Activated CD8-positive, alpha-beta T cell treated with anti-CD3 and anti-CD28 coated beads for 36 hours (primary cell): Measurements from ENCODE around the gene FASTK. TPM values are rescaled to one million over a fixed set of nuclear protein-coding genes. Genes with fewer than 3 reads are reported as not detected.
A peak's percentile ranks its signal among the peaks of the same experiment; 100 is the strongest.

Source experiments
- ATAC-seq: fragments of 200-7000 bp; cut with Tn5 transposase; one replicate; pipeline ENCODE4 v1.10.0; 2021; ENCODE audit warnings: mild to moderate bottlenecking, moderate library complexity
- CTCF ChIA-PET: fragments of 350-600 bp; sonication (Branson Sonifier 250); formaldehyde crosslinking; loops from one replicate; lab custom pipeline; 2021; ENCODE audit warnings: antibody characterized with exemption; lab: Charles Lee
- POLR2A ChIA-PET: fragments of 350-600 bp; sonication (Branson Sonifier 250); formaldehyde crosslinking; loops from one replicate; lab custom pipeline; 2021; ENCODE audit warnings: antibody characterized with exemption; lab: Charles Lee
- DNase-seq: peaks from one replicate; pipeline ENCODE4 v3.0.0-alpha.2; 2020
- H3K27ac Mint-ChIP-seq: one replicate; pipeline ENCODE4 v1.8.0; 2021; ENCODE audit warnings: mild to moderate bottlenecking, mixed read lengths
- H3K27me3 Mint-ChIP-seq: one replicate; pipeline ENCODE4 v1.8.0; 2021; ENCODE audit warnings: mixed read lengths
- H3K36me3 Mint-ChIP-seq: one replicate; pipeline ENCODE4 v1.8.0; 2021; ENCODE audit warnings: low read depth, mixed read lengths
- H3K4me1 Mint-ChIP-seq: one replicate; pipeline ENCODE4 v1.8.0; 2021; ENCODE audit warnings: low read depth, mixed read lengths
- H3K4me3 Mint-ChIP-seq: one replicate; pipeline ENCODE4 v1.8.0; 2021; ENCODE audit warnings: mild to moderate bottlenecking, moderate library complexity, mixed read lengths
- H3K9me3 Mint-ChIP-seq: one replicate; pipeline ENCODE4 v1.8.0; 2021; ENCODE audit warnings: mixed read lengths
- CTCF ChIP-seq: fragments of 200-600 bp; IDR thresholded peaks from one replicate; pipeline ENCODE4 v1.8.0; 2022; ENCODE audit warnings: antibody characterized with exemption, mild to moderate bottlenecking
- intact Hi-C: fragments of 100-400 bp; cut with micrococcal nuclease; formaldehyde crosslinking; loops from one replicate; pipeline ENCODE4 v1.10.0; 2022
- total RNA-seq, 2 experiments: library from RNA; stranded (reverse); gene quantifications; one replicate each; pipeline ENCODE4 v1.2.3, GENCODE V29; 2021

Gene FASTK
- total RNA-seq, 2 experiments from 2014 or later: 54.0 to 59.4 TPM

- DNase-seq (no peak), ATAC-seq (no peak)
- ChIA-PET POLR2A (interaction anchor here (1.3 kb wide), 1 partner anchor 35 kb away, joined by 3 read pairs; no protein-coding TSS in a partner anchor), CTCF (no interaction called here)
- Mint-ChIP-seq H3K27me3 (no peaks in the 10 kb centered on the region), H3K36me3 (no peaks in the 10 kb centered on the region), H3K4me3 (no peak overlapping the region), H3K4me1 (peaks cover 15% of the 10 kb centered on the region), H3K9me3 (no peaks in the 10 kb centered on the region), H3K27ac (no peak overlapping the region)
- no peak for TF ChIP-seq CTCF
- intact Hi-C loops: no loop called here
Observed at GRCh38 chr7:151053751-151054150, 26.9 kb downstream of the FASTK start.

DNA sequence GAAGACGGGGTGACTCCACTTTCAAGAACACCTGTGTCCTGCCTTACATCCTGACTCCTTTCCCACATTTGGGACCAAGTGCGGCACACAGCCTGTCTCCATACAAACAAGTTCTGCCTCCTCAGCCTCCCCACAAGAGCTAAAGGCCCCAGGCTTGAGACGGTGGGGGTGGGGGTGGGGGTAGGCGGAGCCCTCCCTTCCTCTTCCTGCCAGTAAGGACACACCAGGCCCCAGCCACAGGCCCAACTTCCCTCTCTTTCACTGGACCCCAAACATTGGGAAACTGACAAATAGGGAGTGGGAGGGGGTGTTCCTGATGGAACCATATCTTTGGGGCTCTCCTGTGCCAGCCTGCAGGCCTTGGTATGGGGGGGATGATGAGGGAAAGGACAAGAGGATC is 27.5 kb downstream of the FASTK start:
- intact Hi-C loops: no loop called here

DNA sequence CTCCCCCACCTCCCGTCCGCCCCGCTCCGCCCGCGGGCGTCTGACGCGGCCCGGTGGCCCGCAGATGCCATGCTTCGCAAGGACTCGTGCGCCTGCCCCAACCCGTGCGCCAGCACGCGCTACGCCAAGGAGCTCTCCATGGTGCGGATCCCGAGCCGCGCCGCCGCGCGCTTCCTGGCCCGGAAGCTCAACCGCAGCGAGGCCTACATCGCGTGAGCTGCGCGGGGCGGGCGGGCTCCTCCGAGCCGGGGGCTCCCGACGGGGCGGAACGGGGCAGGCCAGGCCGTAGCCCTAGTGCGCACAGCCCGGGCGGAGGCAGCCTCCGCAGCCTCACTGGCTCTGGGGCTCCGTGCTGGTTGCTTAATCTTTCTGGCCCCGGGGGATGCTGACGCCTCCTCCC is 29.5 kb downstream of the FASTK start:
- Mint-ChIP-seq H3K4me3 (no peak overlapping the region), H3K9me3 (no peaks in the 10 kb centered on the region), H3K27me3 (no peaks in the 10 kb centered on the region), H3K27ac (no peak overlapping the region), H3K36me3 (no peaks in the 10 kb centered on the region), H3K4me1 (peaks cover 3% of the 10 kb centered on the region)
- ATAC-seq (peak; percentile 77), DNase-seq (peak; percentile 59)
- CTCF ChIA-PET: interaction anchor here (1.0 kb wide), 1 partner anchor 59 kb away, joined by 6 read pairs; no protein-coding TSS in a partner anchor
- TF ChIP-seq CTCF: no peak
- intact Hi-C loops: no loop called here
- POLR2A ChIA-PET: interaction anchor here (0.6 to 1.1 kb wide), 3 partner anchors 11 to 142 kb away, joined by 3 to 4 read pairs (median 3); no protein-coding TSS in a partner anchor

More for the DNA sequence above, 27.5 kb downstream of the FASTK start:
- DNase-seq (no peak), ATAC-seq (no peak)
- no peaks in the 10 kb centered on the region for H3K36me3 Mint-ChIP-seq
- H3K27ac Mint-ChIP-seq: no peak overlapping the region
- no peak overlapping the region for H3K4me3 Mint-ChIP-seq
- H3K9me3 Mint-ChIP-seq: no peaks in the 10 kb centered on the region
- ChIA-PET POLR2A (no interaction called here), CTCF (no interaction called here)
- no peak for TF ChIP-seq CTCF
- peaks cover 14% of the 10 kb centered on the region for H3K4me1 Mint-ChIP-seq
- no peaks in the 10 kb centered on the region for H3K27me3 Mint-ChIP-seq

GRCh38 chr7:151048911-151049463 is 31.6 kb downstream of the FASTK start:
- no peaks in the 10 kb centered on the region for H3K27me3 Mint-ChIP-seq

More at GRCh38 chr7:151048911-151049463, 31.6 kb downstream of the FASTK start:
- no peak overlapping the region for H3K27ac Mint-ChIP-seq
- ATAC-seq: no peak
- POLR2A ChIA-PET: no interaction called here
- TF ChIP-seq CTCF: no peak
- intact Hi-C loops: no loop called here
- no peaks in the 10 kb centered on the region for H3K9me3 Mint-ChIP-seq
- peaks cover 3% of the 10 kb centered on the region for H3K4me1 Mint-ChIP-seq
- DNase-seq: no peak
- CTCF ChIA-PET: no interaction called here
- no peaks in the 10 kb centered on the region for H3K36me3 Mint-ChIP-seq
- H3K4me3 Mint-ChIP-seq: no peak overlapping the region
